SU-DHL-6 (cell line): Measurements from ENCODE around the gene LSM3.

Experiments used
- CTCF ChIP-seq: fragments of 200-600 bp; sonication (generic); IDR thresholded peaks from one replicate; pipeline ENCODE4 v1.5.1; 2017; ENCODE audit warnings: antibody characterized with exemption, mild to moderate bottlenecking, low read length, moderate library complexity; ENCODE audit not compliant: insufficient read depth, poor library complexity, severe bottlenecking
- EZH2phosphoT487 ChIP-seq: fragments of 200-600 bp; sonication (generic), shearing (Covaris generic); conservative IDR thresholded peaks from 2 replicates; pipeline ENCODE4 v1.6.1; 2018; ENCODE audit warnings: mild to moderate bottlenecking, antibody characterized with exemption, low read length, moderate library complexity, mixed read lengths

GRCh38 chr3:14133876-14134275 is 44.7 kb upstream of the LSM3 start:
- TF ChIP-seq CTCF = no peak
- TF ChIP-seq EZH2phosphoT487 = no peak
